ENCODE results near the gene P4HA3.

GRCh38 chr11:74354036-74354435 is 42.6 kb upstream of the P4HA3 start:
- no peak for TF ChIP-seq CTCF (IDR thresholded peaks at IDR 0.05)
- TF ChIP-seq POLR2A (IDR thresholded peaks at IDR 0.05), result no peak
- TF ChIP-seq POLR2AphosphoS5 (IDR thresholded peaks at IDR 0.05; ENCODE audit: insufficient read depth in 1 of 2, low read depth in 1 of 2), result no peak
